ENCODE measurements around the gene CIZ1. TPM values are rescaled to one million over a fixed set of nuclear protein-coding genes. Genes with fewer than 3 reads are reported as not detected.

Gene CIZ1
- total and polyA plus RNA-seq, 2 donors: 25.4 to 36.5 TPM

DNA sequence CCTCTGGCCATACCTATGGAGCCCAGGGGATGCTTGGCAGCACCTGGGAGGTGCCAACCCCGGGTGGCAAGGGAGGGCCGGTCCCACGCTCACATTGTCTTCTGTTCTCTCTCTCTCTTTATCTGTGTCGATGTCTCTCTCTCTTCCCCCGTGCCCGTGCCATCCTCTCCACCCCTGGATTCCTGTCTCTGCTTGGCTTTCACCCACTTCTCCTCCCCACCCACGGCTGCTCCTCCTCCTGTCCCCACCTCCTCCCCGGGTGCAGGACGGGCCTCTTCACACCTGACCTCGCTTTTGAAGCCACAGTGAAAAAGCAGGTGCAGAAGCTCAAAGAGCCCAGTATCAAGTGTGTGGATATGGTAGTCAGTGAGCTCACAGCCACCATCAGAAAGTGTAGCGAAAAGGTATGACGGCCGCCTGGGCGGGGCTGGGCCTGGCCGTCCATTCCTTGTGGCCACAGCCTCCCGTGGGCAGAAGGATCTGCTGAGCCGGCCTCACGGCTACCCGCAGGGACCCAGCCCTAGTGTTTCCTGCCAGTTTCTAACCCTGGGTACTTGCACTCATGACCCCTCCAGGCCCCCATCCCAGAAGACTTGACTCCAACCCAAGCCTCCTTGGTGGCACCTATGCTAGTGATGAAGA is 34.5 kb upstream of the CIZ1 start:
- Histone ChIP-seq H3K4me1 (ENCODE audit: control insufficient read depth in 2 of 2, insufficient read depth in 2 of 2, low read length in 2 of 2) (no peaks in the 10 kb centered on the region), H3K27ac (ENCODE audit: low read depth in 1 of 2, low read length in 1 of 2) (no peak overlapping the region), H3K4me3 (ENCODE audit: low read length in 2 of 2) (no peak overlapping the region), H3K36me3 (ENCODE audit: control insufficient read depth in 2 of 2, insufficient read depth in 2 of 2, low read length in 1 of 2) (no peaks in the 10 kb centered on the region), H3K9me3 (ENCODE audit: control insufficient read depth in 2 of 2, insufficient read depth in 1 of 2, low read length in 1 of 2) (no peaks in the 10 kb centered on the region), H3K27me3 (ENCODE audit: control insufficient read depth in 2 of 2, insufficient read depth in 1 of 2, low read length in 1 of 2) (no peaks in the 10 kb centered on the region)
- WGBS: 94% methylated on average over 19 of the region's 19 CpGs
- no peak for DNase-seq (ENCODE audit: low read depth in 6 of 9, low spot score in 9 of 9)

DNA sequence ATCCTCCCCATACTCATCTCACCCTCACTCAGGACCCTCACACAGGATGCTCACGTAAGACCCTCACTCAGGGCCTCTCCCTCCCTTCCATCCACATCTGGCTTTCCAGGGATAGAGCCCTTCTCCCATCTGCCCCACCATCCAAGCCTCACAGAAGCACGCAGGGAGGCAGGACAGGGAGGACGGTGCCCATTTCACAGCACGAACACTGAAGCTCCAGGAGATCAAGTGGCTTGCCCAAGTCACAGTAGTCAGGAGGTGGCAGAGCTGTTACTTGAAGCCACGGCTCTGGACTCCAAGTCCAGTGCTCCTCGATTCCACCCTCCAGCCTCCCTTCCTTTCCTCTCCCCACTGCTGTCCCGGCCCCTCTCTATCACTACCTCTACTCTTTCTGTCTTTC is 33.5 kb upstream of the CIZ1 start:
- DNase-seq (ENCODE audit: low read depth in 6 of 9, low spot score in 9 of 9): no peak
- no peaks in the 10 kb centered on the region for H3K4me1 ChIP-seq (ENCODE audit: control insufficient read depth in 2 of 2, insufficient read depth in 2 of 2, low read length in 2 of 2)
- no peak overlapping the region for H3K27ac ChIP-seq (ENCODE audit: low read depth in 1 of 2, low read length in 1 of 2)
- H3K27me3 ChIP-seq (ENCODE audit: control insufficient read depth in 2 of 2, insufficient read depth in 1 of 2, low read length in 1 of 2): no peaks in the 10 kb centered on the region
- H3K9me3 ChIP-seq (ENCODE audit: control insufficient read depth in 2 of 2, insufficient read depth in 1 of 2, low read length in 1 of 2): no peaks in the 10 kb centered on the region
- 96% methylated on average over 7 of the region's 7 CpGs for WGBS
- no peaks in the 10 kb centered on the region for H3K36me3 ChIP-seq (ENCODE audit: control insufficient read depth in 2 of 2, insufficient read depth in 2 of 2, low read length in 1 of 2)
- no peak overlapping the region for H3K4me3 ChIP-seq (ENCODE audit: low read length in 2 of 2)

DNA sequence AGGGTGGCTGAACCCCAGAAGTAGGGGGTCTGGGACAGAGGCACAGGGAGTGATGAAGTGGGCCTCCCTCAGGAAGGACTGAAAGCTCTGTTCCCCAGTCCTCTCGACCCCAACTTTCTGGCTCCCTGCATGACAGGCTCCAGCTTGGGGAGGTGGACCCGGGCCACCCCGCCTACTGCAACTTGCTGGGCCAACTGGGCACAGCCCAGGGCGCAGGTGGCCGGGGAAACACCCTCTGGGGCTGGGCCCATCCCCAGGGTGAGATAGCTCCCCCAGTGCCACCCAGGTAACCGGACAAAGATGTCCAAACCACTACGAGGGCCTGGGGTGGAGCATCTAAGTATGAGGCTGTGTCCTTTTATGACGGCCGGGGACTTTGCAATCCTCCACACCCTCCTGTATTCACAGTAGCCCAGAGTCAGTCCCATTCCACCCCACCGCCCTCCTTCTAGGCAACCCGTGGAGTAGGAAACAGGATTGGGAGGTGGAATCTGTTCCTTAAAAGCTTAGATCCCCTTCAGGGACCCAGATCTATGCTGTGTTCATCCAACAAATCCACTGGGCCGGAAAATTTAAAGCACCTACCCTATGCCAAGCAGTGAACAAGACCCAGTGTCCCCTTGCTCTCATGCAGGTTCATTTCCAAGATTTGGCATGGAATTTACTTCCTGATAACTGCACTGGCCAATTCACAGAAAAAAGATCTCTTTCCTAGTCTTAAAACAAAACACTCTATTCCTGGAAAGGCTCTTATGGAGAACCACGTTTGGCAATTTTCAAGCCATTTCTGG is 31.7 kb upstream of the CIZ1 start:
- no peak overlapping the region for H3K27ac ChIP-seq (ENCODE audit: low read depth in 1 of 2, low read length in 1 of 2)
- DNase-seq (ENCODE audit: low read depth in 6 of 9, low spot score in 9 of 9): no peak
- no peak overlapping the region for H3K4me3 ChIP-seq (ENCODE audit: low read length in 2 of 2)
- H3K9me3 ChIP-seq (ENCODE audit: control insufficient read depth in 2 of 2, insufficient read depth in 1 of 2, low read length in 1 of 2): no peaks in the 10 kb centered on the region
- peaks cover 0 to 6% of the 10 kb centered on the region in 2 donors for H3K27me3 ChIP-seq (ENCODE audit: control insufficient read depth in 2 of 2, insufficient read depth in 1 of 2, low read length in 1 of 2)
- peaks cover 3 to 10% of the 10 kb centered on the region in 2 donors for H3K4me1 ChIP-seq (ENCODE audit: control insufficient read depth in 2 of 2, insufficient read depth in 2 of 2, low read length in 2 of 2)
- no peaks in the 10 kb centered on the region for H3K36me3 ChIP-seq (ENCODE audit: control insufficient read depth in 2 of 2, insufficient read depth in 2 of 2, low read length in 1 of 2)
- WGBS: 96% methylated on average over 13 of the region's 13 CpGs

DNA sequence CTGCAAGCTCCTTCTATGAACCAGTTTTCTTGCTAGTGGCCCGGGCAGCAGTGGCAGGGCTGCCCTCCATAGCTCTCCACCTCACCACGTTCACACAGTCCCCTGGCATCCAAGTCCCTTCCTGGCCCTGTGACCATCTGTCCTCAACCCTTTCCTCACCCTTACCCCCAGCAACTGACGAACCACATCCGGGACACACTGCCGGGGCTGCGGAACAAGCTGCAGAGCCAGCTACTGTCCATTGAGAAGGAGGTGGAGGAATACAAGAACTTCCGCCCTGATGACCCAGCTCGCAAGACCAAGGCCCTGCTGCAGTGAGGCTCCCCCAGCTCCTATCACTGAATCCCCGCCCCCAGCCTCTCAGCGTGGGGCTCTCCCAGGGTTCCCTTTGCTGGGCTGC is 30.7 kb upstream of the CIZ1 start:
- no peaks in the 10 kb centered on the region for H3K36me3 ChIP-seq (ENCODE audit: control insufficient read depth in 2 of 2, insufficient read depth in 2 of 2, low read length in 1 of 2)
- no peak overlapping the region for H3K4me3 ChIP-seq (ENCODE audit: low read length in 2 of 2)
- H3K27ac ChIP-seq (ENCODE audit: low read depth in 1 of 2, low read length in 1 of 2): no peak overlapping the region
- H3K9me3 ChIP-seq (ENCODE audit: control insufficient read depth in 2 of 2, insufficient read depth in 1 of 2, low read length in 1 of 2): no peaks in the 10 kb centered on the region
- DNase-seq (ENCODE audit: low read depth in 6 of 9, low spot score in 9 of 9): no peak
- H3K27me3 ChIP-seq (ENCODE audit: control insufficient read depth in 2 of 2, insufficient read depth in 1 of 2, low read length in 1 of 2): peaks cover 0 to 8% of the 10 kb centered on the region in 2 donors
- WGBS: 97% methylated on average over 10 of the region's 10 CpGs
- H3K4me1 ChIP-seq (ENCODE audit: control insufficient read depth in 2 of 2, insufficient read depth in 2 of 2, low read length in 2 of 2): peaks cover 3 to 15% of the 10 kb centered on the region in 2 donors

- WGBS: 98% methylated on average over 9 of the region's 9 CpGs
- Histone ChIP-seq H3K9me3 (ENCODE audit: control insufficient read depth in 2 of 2, insufficient read depth in 1 of 2, low read length in 1 of 2) (no peaks in the 10 kb centered on the region), H3K36me3 (ENCODE audit: control insufficient read depth in 2 of 2, insufficient read depth in 2 of 2, low read length in 1 of 2) (no peaks in the 10 kb centered on the region), H3K27ac (ENCODE audit: low read depth in 1 of 2, low read length in 1 of 2) (no peak overlapping the region), H3K4me3 (ENCODE audit: low read length in 2 of 2) (no peak overlapping the region), H3K4me1 (ENCODE audit: control insufficient read depth in 2 of 2, insufficient read depth in 2 of 2, low read length in 2 of 2) (peaks cover 3 to 18% of the 10 kb centered on the region in 2 donors), H3K27me3 (ENCODE audit: control insufficient read depth in 2 of 2, insufficient read depth in 1 of 2, low read length in 1 of 2) (peaks cover 0 to 8% of the 10 kb centered on the region in 2 donors)
- no peak for DNase-seq (ENCODE audit: low read depth in 6 of 9, low spot score in 9 of 9)
These were observed 28.5 kb upstream of the CIZ1 start for GRCh38 chr9:128219831-128220230.

DNA sequence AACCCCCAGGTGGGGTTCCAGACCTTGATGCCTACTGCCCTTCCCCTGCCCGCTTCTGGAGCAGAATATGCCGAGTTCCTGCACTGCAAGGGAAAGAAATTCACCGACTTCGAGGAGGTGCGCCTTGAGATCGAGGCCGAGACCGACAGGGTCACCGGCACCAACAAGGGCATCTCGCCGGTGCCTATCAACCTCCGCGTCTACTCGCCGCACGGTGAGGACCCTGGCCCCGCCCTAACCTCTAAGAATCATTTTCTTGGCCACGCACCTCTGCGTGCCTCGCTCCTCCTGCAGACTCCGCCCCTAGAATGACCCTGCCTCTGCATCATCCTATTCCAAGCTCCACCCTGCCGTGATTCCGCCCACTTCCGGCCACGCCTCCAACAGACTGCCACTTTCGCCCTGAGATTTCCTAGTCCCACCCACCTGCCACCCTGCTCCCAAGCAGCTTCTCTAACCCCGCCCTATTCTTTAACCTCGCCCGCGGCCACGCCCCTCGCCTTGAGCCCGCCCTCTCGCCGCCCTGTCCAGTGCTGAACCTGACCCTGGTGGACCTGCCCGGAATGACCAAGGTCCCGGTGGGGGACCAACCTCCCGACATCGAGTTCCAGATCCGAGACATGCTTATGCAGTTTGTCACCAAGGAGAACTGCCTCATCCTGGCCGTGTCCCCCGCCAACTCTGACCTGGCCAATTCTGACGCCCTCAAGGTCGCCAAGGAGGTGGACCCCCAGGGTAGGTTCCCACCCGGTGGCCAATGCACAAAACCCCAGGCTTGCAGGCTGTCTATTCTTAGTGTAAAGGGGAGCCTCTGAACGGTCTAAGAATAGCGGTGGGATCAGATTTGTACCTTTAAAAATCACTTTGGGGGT is 27.4 kb upstream of the CIZ1 start:
- peaks cover 0 to 8% of the 10 kb centered on the region in 2 donors for H3K27me3 ChIP-seq (ENCODE audit: control insufficient read depth in 2 of 2, insufficient read depth in 1 of 2, low read length in 1 of 2)
- H3K4me3 ChIP-seq (ENCODE audit: low read length in 2 of 2): peak overlapping the region; percentile 27 to 47

DNA sequence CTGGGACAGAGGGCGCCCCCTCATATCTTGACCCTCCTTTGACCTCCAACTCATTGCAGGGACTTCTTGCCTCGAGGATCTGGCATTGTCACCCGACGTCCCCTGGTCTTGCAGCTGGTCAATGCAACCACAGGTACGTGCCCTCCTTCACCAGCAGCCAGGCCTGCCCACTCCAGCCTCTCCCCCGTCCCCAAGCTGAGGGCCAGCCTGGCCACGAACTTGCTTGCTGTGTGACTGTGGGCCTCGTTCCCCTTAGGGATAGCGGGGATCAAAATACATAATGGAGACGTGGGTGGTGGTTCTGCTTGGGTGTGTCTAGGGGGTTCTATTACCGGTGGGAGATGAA is 26.8 kb upstream of the CIZ1 start:
- peak overlapping the region; percentile 27 to 47 for H3K4me3 ChIP-seq (ENCODE audit: low read length in 2 of 2)
- no peak for DNase-seq (ENCODE audit: low read depth in 6 of 9, low spot score in 9 of 9)
- no peaks in the 10 kb centered on the region for H3K36me3 ChIP-seq (ENCODE audit: control insufficient read depth in 2 of 2, insufficient read depth in 2 of 2, low read length in 1 of 2)
- H3K27ac ChIP-seq (ENCODE audit: low read depth in 1 of 2, low read length in 1 of 2): no peak overlapping the region
- H3K4me1 ChIP-seq (ENCODE audit: control insufficient read depth in 2 of 2, insufficient read depth in 2 of 2, low read length in 2 of 2): peaks cover 3 to 18% of the 10 kb centered on the region in 2 donors
- no peaks in the 10 kb centered on the region for H3K9me3 ChIP-seq (ENCODE audit: control insufficient read depth in 2 of 2, insufficient read depth in 1 of 2, low read length in 1 of 2)
- H3K27me3 ChIP-seq (ENCODE audit: control insufficient read depth in 2 of 2, insufficient read depth in 1 of 2, low read length in 1 of 2): peaks cover 0 to 8% of the 10 kb centered on the region in 2 donors
- WGBS: 83% methylated on average over 11 of the region's 11 CpGs

More for the DNA sequence above, 27.4 kb upstream of the CIZ1 start:
- Histone ChIP-seq H3K4me1 (ENCODE audit: control insufficient read depth in 2 of 2, insufficient read depth in 2 of 2, low read length in 2 of 2) (peaks cover 3 to 18% of the 10 kb centered on the region in 2 donors), H3K27ac (ENCODE audit: low read depth in 1 of 2, low read length in 1 of 2) (no peak overlapping the region), H3K36me3 (ENCODE audit: control insufficient read depth in 2 of 2, insufficient read depth in 2 of 2, low read length in 1 of 2) (no peaks in the 10 kb centered on the region), H3K9me3 (ENCODE audit: control insufficient read depth in 2 of 2, insufficient read depth in 1 of 2, low read length in 1 of 2) (no peaks in the 10 kb centered on the region)
- peak; percentile 75 to 95 (median 87) for DNase-seq (ENCODE audit: low read depth in 6 of 9, low spot score in 9 of 9)
- 27% methylated on average over 47 of the region's 47 CpGs for WGBS

- DNase-seq (ENCODE audit: low read depth in 6 of 9, low spot score in 9 of 9): no peak
- peaks cover 3 to 18% of the 10 kb centered on the region in 2 donors for H3K4me1 ChIP-seq (ENCODE audit: control insufficient read depth in 2 of 2, insufficient read depth in 2 of 2, low read length in 2 of 2)
- H3K27me3 ChIP-seq (ENCODE audit: control insufficient read depth in 2 of 2, insufficient read depth in 1 of 2, low read length in 1 of 2): peaks cover 0 to 11% of the 10 kb centered on the region in 2 donors
- no peaks in the 10 kb centered on the region for H3K36me3 ChIP-seq (ENCODE audit: control insufficient read depth in 2 of 2, insufficient read depth in 2 of 2, low read length in 1 of 2)
- no peaks in the 10 kb centered on the region for H3K9me3 ChIP-seq (ENCODE audit: control insufficient read depth in 2 of 2, insufficient read depth in 1 of 2, low read length in 1 of 2)
- 95% methylated on average over 16 of the region's 16 CpGs for WGBS
- H3K27ac ChIP-seq (ENCODE audit: low read depth in 1 of 2, low read length in 1 of 2): no peak overlapping the region
- H3K4me3 ChIP-seq (ENCODE audit: low read length in 2 of 2): no peak overlapping the region
These were observed 25.6 kb upstream of the CIZ1 start for GRCh38 chr9:128216781-128217553.
